Measurements from ENCODE around the gene KSR1. TPM values are rescaled to one million over a fixed set of nuclear protein-coding genes. Genes with fewer than 3 reads are reported as not detected.
A peak's percentile ranks its signal among the peaks of the same experiment; 100 is the strongest.
"Not testable (repeated sequence)": the region's sequence is repeated elsewhere in the genome, so short reads cannot be mapped to it uniquely, and the experiment has no call there.

Gene KSR1
- total and polyA plus RNA-seq, 8 donors = 2.7 to 32.1 (median 13.6) TPM

DNA sequence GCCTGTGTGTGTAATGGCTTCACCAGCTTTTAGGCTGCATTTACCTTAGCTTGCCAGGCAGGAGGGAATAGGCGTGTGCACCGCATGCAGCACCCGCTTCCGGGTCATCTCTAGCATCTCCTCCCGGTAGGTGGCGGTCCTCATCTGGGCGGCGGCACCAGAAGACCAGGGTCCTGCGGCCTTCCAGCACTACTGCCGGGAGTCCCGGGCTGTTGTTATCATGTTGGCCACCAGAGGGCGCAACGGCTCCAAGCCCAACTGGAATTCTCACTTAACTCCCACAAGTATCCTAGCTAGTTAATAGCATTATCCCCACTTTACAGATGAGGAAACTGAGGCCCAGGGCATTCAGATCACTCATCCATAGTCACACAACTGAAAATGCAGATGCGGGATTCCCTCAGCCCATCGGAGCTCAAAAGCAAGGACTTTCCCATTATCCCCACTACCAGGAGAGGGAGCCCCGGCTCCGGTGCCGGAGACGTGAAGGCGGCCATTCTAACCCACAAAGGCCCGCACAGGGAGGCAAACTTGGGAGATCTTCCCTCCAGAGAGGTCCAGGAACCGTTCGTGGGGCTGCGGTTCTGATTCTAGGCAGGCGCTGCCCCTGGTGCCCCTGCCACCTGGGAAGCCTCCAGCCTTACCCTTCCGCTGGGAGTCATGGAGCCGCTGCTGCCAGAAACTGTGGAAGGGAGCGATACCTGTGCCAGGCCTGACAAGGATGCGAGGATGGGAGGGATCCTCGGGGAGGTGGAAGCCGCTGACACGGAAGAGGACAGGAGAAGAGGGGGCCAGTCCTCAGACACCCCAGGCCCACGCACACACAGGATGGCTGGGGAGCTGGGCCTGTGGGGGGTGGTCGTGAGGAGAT lies 198.6 kb downstream of the KSR1 start:
- Histone ChIP-seq H3K4me3 (no peak overlapping the region), H3K4me1 (peaks cover 0 to 8% (median 2%) of the 10 kb centered on the region in 4 donors), H3K27ac (no peak overlapping the region), H3K9me3 (no peaks in the 10 kb centered on the region), H3K36me3 (no peaks in the 10 kb centered on the region), H3K27me3 (peaks cover 0 to 6% (median 0%) of the 10 kb centered on the region in 3 donors)
- intact Hi-C loops (cut with DNase I; ENCODE audit: low total_unique reads) = loop anchor here (5.0 kb wide), 1 partner anchor 48 kb away; no protein-coding TSS in a partner anchor
- DNase-seq = peak; percentile 75 to 86
- TF ChIP-seq POLR2AphosphoS5 (IDR thresholded peaks at IDR 0.05) (no peak), EP300 (IDR thresholded peaks at IDR 0.05) (no peak)
- TF ChIP-seq, protein P1, sequence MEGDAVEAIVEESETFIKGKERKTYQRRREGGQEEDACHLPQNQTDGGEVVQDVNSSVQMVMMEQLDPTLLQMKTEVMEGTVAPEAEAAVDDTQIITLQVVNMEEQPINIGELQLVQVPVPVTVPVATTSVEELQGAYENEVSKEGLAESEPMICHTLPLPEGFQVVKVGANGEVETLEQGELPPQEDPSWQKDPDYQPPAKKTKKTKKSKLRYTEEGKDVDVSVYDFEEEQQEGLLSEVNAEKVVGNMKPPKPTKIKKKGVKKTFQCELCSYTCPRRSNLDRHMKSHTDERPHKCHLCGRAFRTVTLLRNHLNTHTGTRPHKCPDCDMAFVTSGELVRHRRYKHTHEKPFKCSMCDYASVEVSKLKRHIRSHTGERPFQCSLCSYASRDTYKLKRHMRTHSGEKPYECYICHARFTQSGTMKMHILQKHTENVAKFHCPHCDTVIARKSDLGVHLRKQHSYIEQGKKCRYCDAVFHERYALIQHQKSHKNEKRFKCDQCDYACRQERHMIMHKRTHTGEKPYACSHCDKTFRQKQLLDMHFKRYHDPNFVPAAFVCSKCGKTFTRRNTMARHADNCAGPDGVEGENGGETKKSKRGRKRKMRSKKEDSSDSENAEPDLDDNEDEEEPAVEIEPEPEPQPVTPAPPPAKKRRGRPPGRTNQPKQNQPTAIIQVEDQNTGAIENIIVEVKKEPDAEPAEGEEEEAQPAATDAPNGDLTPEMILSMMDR (IDR thresholded peaks at IDR 0.05) = peak in 6 of 7 experiments; percentile 15 to 94 (median 85)
- WGBS, 5 donors = 46 to 47% (median 47%) methylated on average over 23 to 34 of the region's 34 CpGs

DNA sequence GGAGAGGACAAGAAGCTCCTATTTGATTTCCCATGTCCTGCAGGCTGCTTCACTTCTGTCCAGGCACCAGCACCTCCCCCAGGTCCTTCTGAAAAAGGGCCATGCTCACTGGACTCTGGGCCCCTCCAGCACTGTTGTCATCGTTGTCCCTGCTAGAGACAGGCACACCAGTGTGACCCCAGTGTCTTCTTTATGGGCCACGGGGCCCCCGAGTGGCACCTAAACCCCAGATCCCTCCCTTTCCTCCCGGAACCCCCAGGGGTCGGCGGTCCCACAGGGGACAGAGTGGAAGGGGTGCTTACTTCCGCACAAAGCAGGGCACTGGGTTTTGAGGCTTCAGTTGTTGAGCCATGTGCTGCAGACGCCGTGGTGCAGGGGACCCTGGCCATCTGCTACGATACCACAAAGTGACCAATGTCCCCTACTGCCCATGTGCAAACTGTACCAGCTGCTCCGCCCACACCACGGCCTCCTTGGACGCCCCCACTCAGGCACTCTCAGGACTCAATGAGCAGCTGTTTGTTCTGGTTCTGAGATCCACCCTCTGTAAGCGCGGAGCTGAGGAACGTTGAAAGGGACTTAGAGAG lies 199.4 kb downstream of the KSR1 start:
- H3K4me1 ChIP-seq; H3K36me3 ChIP-seq; DNase-seq; H3K9me3 ChIP-seq; H3K4me3 ChIP-seq; H3K27me3 ChIP-seq; intact Hi-C loops (cut with DNase I; ENCODE audit: low total_unique reads); H3K27ac ChIP-seq: not testable (repeated sequence)
- WGBS, 5 donors = 84 to 87% (median 85%) methylated on average over 14 to 16 of the region's 16 CpGs

DNA sequence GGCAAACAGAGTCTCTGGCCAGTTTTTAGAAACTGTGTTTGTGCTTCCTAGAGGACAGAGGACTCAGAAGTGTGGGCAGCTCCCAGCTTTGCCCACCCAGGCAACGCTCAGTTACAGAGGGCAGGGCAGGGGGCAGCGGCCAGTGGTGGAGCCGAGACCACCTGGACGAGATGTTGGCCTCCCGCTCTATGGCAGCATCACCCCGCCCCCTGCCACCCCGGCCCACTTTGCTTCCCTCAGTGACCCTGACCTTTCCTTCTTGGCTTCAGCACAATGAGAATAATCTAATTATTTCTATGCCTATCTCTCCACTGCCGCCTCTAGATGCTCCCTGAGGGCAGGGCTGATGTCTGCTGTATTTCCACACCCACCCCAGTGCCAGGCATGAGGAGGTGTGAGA lies 200.4 kb downstream of the KSR1 start:
- intact Hi-C loops (cut with DNase I; ENCODE audit: low total_unique reads) = not testable (repeated sequence)
- 67 to 87% (median 79%) methylated on average over 7 to 8 of the region's 8 CpGs for WGBS, 5 donors

DNA sequence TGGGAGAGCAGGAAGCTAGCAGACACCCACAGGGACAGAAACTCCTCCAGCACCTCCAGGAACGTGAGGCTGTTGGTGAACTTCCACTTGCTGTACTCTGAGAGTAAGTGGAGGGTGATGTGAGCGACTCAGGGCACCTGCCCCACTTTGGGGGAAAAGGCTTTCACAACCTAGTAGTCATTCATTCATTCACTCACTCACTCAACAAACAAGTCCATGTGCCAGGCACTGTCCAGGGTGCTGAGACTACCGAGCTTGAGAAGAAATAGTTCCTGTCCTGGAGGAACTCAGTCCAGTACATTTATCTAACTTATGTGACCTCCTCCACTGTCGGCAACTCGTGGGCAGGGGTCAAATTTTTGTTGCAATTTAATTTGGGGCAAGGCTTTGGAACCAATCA lies 201.4 kb downstream of the KSR1 start:
- no peak overlapping the region for H3K27ac ChIP-seq
- peaks cover 0 to 6% (median 0%) of the 10 kb centered on the region in 3 donors for H3K27me3 ChIP-seq
- H3K4me3 ChIP-seq = no peak overlapping the region
- H3K4me1 ChIP-seq = peaks cover 0 to 5% (median 0%) of the 10 kb centered on the region in 4 donors
- H3K9me3 ChIP-seq = no peaks in the 10 kb centered on the region
- TF ChIP-seq EP300 (IDR thresholded peaks at IDR 0.05) = no peak
- TF ChIP-seq POLR2AphosphoS5 (IDR thresholded peaks at IDR 0.05) = no peak
- no peak for TF ChIP-seq POLR2A (IDR thresholded peaks at IDR 0.05)
- TF ChIP-seq, protein P1 (IDR thresholded peaks at IDR 0.05) = no peak
- WGBS, 5 donors = 47 to 55% (median 53%) methylated on average over 5 of the region's 5 CpGs
- intact Hi-C loops (cut with DNase I; ENCODE audit: low total_unique reads) = no loop called here
- no peaks in the 10 kb centered on the region for H3K36me3 ChIP-seq
- no peak for DNase-seq

More for the DNA sequence above, 200.4 kb downstream of the KSR1 start:
- H3K27ac ChIP-seq, H3K4me1 ChIP-seq, H3K27me3 ChIP-seq, H3K36me3 ChIP-seq, DNase-seq, H3K9me3 ChIP-seq, H3K4me3 ChIP-seq: not testable (repeated sequence)

DNA sequence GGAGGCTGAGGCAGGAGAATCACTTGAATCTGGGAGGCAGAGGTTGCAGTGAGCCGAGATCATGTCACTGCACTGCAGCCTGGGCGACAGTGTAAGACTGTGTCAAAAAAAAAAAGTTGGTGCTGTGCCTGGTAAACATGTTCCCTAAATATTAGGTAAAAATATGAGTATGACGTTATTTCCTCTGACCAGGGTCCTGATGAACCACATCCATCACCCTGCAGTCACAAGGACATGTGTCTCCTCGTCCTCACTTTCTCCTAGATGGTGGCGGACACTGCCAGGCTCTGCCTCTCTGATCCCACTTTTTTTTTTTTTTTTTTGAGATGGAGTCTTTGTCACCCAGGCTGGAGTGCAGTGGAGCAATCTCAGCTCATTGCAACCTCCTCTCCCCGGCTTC lies 203.4 kb downstream of the KSR1 start:
- no peak overlapping the region for H3K4me3 ChIP-seq
- DNase-seq = no peak
- H3K4me1 ChIP-seq = peaks cover 0 to 2% (median 0%) of the 10 kb centered on the region in 4 donors
- no peak overlapping the region for H3K27ac ChIP-seq
- H3K36me3 ChIP-seq = no peaks in the 10 kb centered on the region
- TF ChIP-seq POLR2A (IDR thresholded peaks at IDR 0.05) (no peak), EP300 (IDR thresholded peaks at IDR 0.05) (no peak), POLR2AphosphoS5 (IDR thresholded peaks at IDR 0.05) (no peak)
- H3K9me3 ChIP-seq = no peaks in the 10 kb centered on the region
- intact Hi-C loops (cut with DNase I; ENCODE audit: low total_unique reads) = no loop called here
- 71 to 81% (median 78%) methylated on average over 6 of the region's 6 CpGs for WGBS, 5 donors
- H3K27me3 ChIP-seq = peaks cover 0 to 6% (median 0%) of the 10 kb centered on the region in 3 donors
